ENCODE results near the gene C19orf67.

DNA sequence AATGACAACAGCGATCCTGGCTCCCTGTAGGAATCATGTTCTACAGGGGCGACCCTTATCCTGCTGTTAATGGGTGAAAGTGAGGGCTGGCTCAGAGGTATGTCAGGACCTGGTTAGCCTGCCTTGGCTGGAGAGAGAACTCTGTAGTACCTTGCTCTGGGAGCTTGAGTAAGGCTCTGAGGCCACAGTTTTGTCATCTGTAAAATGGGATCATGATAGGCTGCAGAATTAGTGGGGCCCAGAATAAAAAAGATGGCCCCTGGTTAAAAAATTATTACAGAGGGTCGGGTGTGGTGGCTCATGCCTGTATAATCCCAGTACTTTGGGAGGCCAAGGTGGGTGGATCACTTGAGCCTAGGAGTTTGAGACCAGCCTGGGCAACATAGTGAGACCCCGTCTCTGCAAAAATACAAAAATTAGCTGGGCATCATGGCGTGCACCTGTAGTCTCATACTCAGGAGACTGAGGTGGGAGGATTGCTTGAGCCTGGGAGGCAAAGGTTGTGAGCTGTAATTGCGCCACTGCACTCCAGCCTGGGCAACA is 15.5 kb upstream of the C19orf67 start:
- TF ChIP-seq POLR2A (IDR thresholded peaks at IDR 0.05), result no peak
- TF ChIP-seq, protein P1, sequence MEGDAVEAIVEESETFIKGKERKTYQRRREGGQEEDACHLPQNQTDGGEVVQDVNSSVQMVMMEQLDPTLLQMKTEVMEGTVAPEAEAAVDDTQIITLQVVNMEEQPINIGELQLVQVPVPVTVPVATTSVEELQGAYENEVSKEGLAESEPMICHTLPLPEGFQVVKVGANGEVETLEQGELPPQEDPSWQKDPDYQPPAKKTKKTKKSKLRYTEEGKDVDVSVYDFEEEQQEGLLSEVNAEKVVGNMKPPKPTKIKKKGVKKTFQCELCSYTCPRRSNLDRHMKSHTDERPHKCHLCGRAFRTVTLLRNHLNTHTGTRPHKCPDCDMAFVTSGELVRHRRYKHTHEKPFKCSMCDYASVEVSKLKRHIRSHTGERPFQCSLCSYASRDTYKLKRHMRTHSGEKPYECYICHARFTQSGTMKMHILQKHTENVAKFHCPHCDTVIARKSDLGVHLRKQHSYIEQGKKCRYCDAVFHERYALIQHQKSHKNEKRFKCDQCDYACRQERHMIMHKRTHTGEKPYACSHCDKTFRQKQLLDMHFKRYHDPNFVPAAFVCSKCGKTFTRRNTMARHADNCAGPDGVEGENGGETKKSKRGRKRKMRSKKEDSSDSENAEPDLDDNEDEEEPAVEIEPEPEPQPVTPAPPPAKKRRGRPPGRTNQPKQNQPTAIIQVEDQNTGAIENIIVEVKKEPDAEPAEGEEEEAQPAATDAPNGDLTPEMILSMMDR (IDR thresholded peaks at IDR 0.05 in 4 of 5, conservative IDR thresholded peaks at IDR 0.05 in 1 of 5), result no peak
